ENCODE results near the gene ESRRG.
"Not testable (repeated sequence)": the region's sequence is repeated elsewhere in the genome, so short reads cannot be mapped to it uniquely, and the experiment has no call there.

ESRRG gene

GRCh38 chr1:216563087-216563486, 160.1 kb downstream of the ESRRG start:
- no peak for DNase-seq (ENCODE audit: low read depth in 2 of 2)

- no peak for DNase-seq (ENCODE audit: low read depth in 2 of 2)
Measured at GRCh38 chr1:216562383-216562782, 160.8 kb downstream of the ESRRG start.

GRCh38 chr1:216560527-216560926, 162.7 kb downstream of the ESRRG start:
- DNase-seq (ENCODE audit: low read depth in 2 of 2): no peak

GRCh38 chr1:216559359-216559758, 163.9 kb downstream of the ESRRG start:
- DNase-seq (ENCODE audit: low read depth in 2 of 2): no peak

GRCh38 chr1:216555653-216556052, 167.6 kb downstream of the ESRRG start:
- DNase-seq (ENCODE audit: low read depth in 2 of 2): no peak

- no peak for DNase-seq (ENCODE audit: low read depth in 2 of 2)
Measured at GRCh38 chr1:216554934-216555333, 168.3 kb downstream of the ESRRG start.

GRCh38 chr1:216553766-216554165, 169.5 kb downstream of the ESRRG start:
- DNase-seq (ENCODE audit: low read depth in 2 of 2): no peak

GRCh38 chr1:216553040-216553439, 170.2 kb downstream of the ESRRG start:
- no peak for DNase-seq (ENCODE audit: low read depth in 2 of 2)

GRCh38 chr1:216549796-216550195, 173.4 kb downstream of the ESRRG start:
- no peak for DNase-seq (ENCODE audit: low read depth in 2 of 2)

GRCh38 chr1:216542741-216543140, 180.5 kb downstream of the ESRRG start:
- no peak for DNase-seq (ENCODE audit: low read depth in 2 of 2)

- DNase-seq (ENCODE audit: low read depth in 2 of 2): no peak
Measured at GRCh38 chr1:216542263-216542662, 181.0 kb downstream of the ESRRG start.

- DNase-seq (ENCODE audit: low read depth in 2 of 2): no peak
Measured at GRCh38 chr1:216535751-216536150, 187.5 kb downstream of the ESRRG start.

GRCh38 chr1:216535059-216535458, 188.2 kb downstream of the ESRRG start:
- DNase-seq (ENCODE audit: low read depth in 2 of 2): no peak

- DNase-seq (ENCODE audit: low read depth in 2 of 2): no peak
Measured at GRCh38 chr1:216533776-216534175, 189.5 kb downstream of the ESRRG start.

- DNase-seq (ENCODE audit: low read depth in 2 of 2): no peak
Measured at GRCh38 chr1:216532251-216532798, 190.9 kb downstream of the ESRRG start.

- DNase-seq (ENCODE audit: low read depth in 2 of 2): no peak
Measured at GRCh38 chr1:216531263-216532239, 191.7 kb downstream of the ESRRG start.

- not testable (repeated sequence) for DNase-seq (ENCODE audit: low read depth in 2 of 2)
Measured at GRCh38 chr1:216529851-216530250, 193.4 kb downstream of the ESRRG start.

GRCh38 chr1:216528816-216529215, 194.4 kb downstream of the ESRRG start:
- no peak for DNase-seq (ENCODE audit: low read depth in 2 of 2)

GRCh38 chr1:216523449-216524190, 199.6 kb downstream of the ESRRG start:
- DNase-seq (ENCODE audit: low read depth in 2 of 2): no peak

- no peak for DNase-seq (ENCODE audit: low read depth in 2 of 2)
Measured at GRCh38 chr1:216523043-216523442, 200.2 kb downstream of the ESRRG start.

- no peak for DNase-seq (ENCODE audit: low read depth in 2 of 2)
Measured at GRCh38 chr1:216521477-216521876, 201.8 kb downstream of the ESRRG start.

- DNase-seq (ENCODE audit: low read depth in 2 of 2): no peak
Measured at GRCh38 chr1:216518844-216519627, 204.2 kb downstream of the ESRRG start.
